ENCODE measurements around the gene VRK2.

- no peak for TF ChIP-seq CTCF (IDR thresholded peaks at IDR 0.05; ENCODE audit: borderline replicate concordance, extremely low read depth, low read length, poor library complexity, severe bottlenecking)
- TF ChIP-seq EZH2 (IDR thresholded peaks at IDR 0.05; ENCODE audit: borderline replicate concordance, low read depth, low read length, severe bottlenecking): no peak
These were observed 34.4 kb downstream of the VRK2 start for GRCh38 chr2:58081000-58081399.

Measured in DND-41 (cell line).